Measurements from ENCODE around the gene PPP2R2B. TPM values are rescaled to one million over a fixed set of nuclear protein-coding genes. Genes with fewer than 3 reads are reported as not detected.

Gene PPP2R2B
- total and polyA plus RNA-seq, 7 experiments from 2014 or later, result 0.15 to 14.1 (median 0.58) TPM

GRCh38 chr5:146751054-146751453, 127.5 kb downstream of the PPP2R2B start:
- H3K27ac ChIP-seq (ENCODE audit: low read depth, low read length), result peak overlapping the region; percentile 49
- H3K27me3 Mint-ChIP-seq, result no peaks in the 10 kb centered on the region
- ATAC-seq (no peak), DNase-seq (no peak)
- H3K27ac Mint-ChIP-seq, result peak overlapping the region; percentile 50 to 97 (median 89)
- H3K4me1 Mint-ChIP-seq, result peaks cover 31 to 57% (median 42%) of the 10 kb centered on the region in 7 donors
- no peaks in the 10 kb centered on the region for H3K27me3 ChIP-seq (ENCODE audit: control insufficient read depth in 2 of 2, insufficient read depth in 2 of 2, low read length in 2 of 2)
- peaks cover 0 to 5% (median 0%) of the 10 kb centered on the region in 3 experiments for H3K36me3 ChIP-seq (ENCODE audit: control insufficient read depth in 2 of 3, insufficient read depth in 3 of 3, low read length in 3 of 3)
- ChIA-PET POLR2A (no interaction called here), CTCF (no interaction called here)
- peaks cover 0 to 3% (median 0%) of the 10 kb centered on the region in 3 experiments for H3K9me3 ChIP-seq (ENCODE audit: control insufficient read depth in 2 of 3, low read length in 3 of 3)
- peaks cover 0 to 21% (median 6%) of the 10 kb centered on the region in 11 donors for H3K9me3 Mint-ChIP-seq
- peaks cover 42 to 55% of the 10 kb centered on the region in 2 donors for H3K4me1 ChIP-seq (ENCODE audit: control insufficient read depth in 2 of 2, insufficient read depth in 2 of 2, low read length in 2 of 2)
- no peak overlapping the region for H3K4me3 ChIP-seq (ENCODE audit: low read length)
- peak overlapping the region in 4 of 10 donors; percentile 0 to 59 (median 10) for H3K4me3 Mint-ChIP-seq
- intact Hi-C loops (cut with micrococcal nuclease), result loop anchor here in 1 of 2 donors (5.0 kb wide), 1 partner anchor 126 kb away; the partner anchor contains the start of gene PPP2R2B
- H3K36me3 Mint-ChIP-seq, result peaks cover 0 to 17% (median 0%) of the 10 kb centered on the region in 5 donors

GRCh38 chr5:146748533-146748932, 130.0 kb downstream of the PPP2R2B start:
- DNase-seq (no peak), ATAC-seq (no peak)
- Mint-ChIP-seq H3K27ac (no peak overlapping the region), H3K4me3 (no peak overlapping the region), H3K27me3 (no peaks in the 10 kb centered on the region), H3K9me3 (peaks cover 0 to 21% (median 6%) of the 10 kb centered on the region in 11 donors), H3K36me3 (peaks cover 0 to 17% (median 0%) of the 10 kb centered on the region in 5 donors), H3K4me1 (peaks cover 28 to 37% (median 31%) of the 10 kb centered on the region in 7 donors)
- Histone ChIP-seq H3K4me3 (ENCODE audit: low read length) (no peak overlapping the region), H3K9me3 (ENCODE audit: control insufficient read depth in 2 of 3, low read length in 3 of 3) (peaks cover 0 to 3% (median 0%) of the 10 kb centered on the region in 3 experiments), H3K27me3 (ENCODE audit: control insufficient read depth in 2 of 2, insufficient read depth in 2 of 2, low read length in 2 of 2) (no peaks in the 10 kb centered on the region), H3K4me1 (ENCODE audit: control insufficient read depth in 2 of 2, insufficient read depth in 2 of 2, low read length in 2 of 2) (peaks cover 29 to 32% of the 10 kb centered on the region in 2 donors), H3K36me3 (ENCODE audit: control insufficient read depth in 2 of 3, insufficient read depth in 3 of 3, low read length in 3 of 3) (peaks cover 0 to 5% (median 0%) of the 10 kb centered on the region in 3 experiments), H3K27ac (ENCODE audit: low read depth, low read length) (no peak overlapping the region)
- CTCF ChIA-PET, result no interaction called here
- POLR2A ChIA-PET, result no interaction called here
- intact Hi-C loops (cut with micrococcal nuclease), result no loop called here

GRCh38 chr5:146745931-146746577, 132.5 kb downstream of the PPP2R2B start:
- DNase-seq, result no peak
- H3K27ac Mint-ChIP-seq, result no peak overlapping the region
- no peak for ATAC-seq
- H3K36me3 ChIP-seq (ENCODE audit: control insufficient read depth in 2 of 3, insufficient read depth in 3 of 3, low read length in 3 of 3), result peaks cover 0 to 5% (median 0%) of the 10 kb centered on the region in 3 experiments
- peaks cover 0 to 8% (median 0%) of the 10 kb centered on the region in 5 donors for H3K36me3 Mint-ChIP-seq
- POLR2A ChIA-PET, result interaction anchor here (0.7 kb wide), 1 partner anchor 31 kb away, joined by 6 read pairs; no protein-coding TSS in a partner anchor
- H3K27me3 ChIP-seq (ENCODE audit: control insufficient read depth in 2 of 2, insufficient read depth in 2 of 2, low read length in 2 of 2), result no peaks in the 10 kb centered on the region
- H3K27me3 Mint-ChIP-seq, result no peaks in the 10 kb centered on the region
- no peak overlapping the region for H3K4me3 Mint-ChIP-seq
- intact Hi-C loops (cut with micrococcal nuclease), result no loop called here
- H3K4me3 ChIP-seq (ENCODE audit: low read length), result no peak overlapping the region
- peaks cover 4 to 9% of the 10 kb centered on the region in 2 donors for H3K4me1 ChIP-seq (ENCODE audit: control insufficient read depth in 2 of 2, insufficient read depth in 2 of 2, low read length in 2 of 2)
- peaks cover 0 to 13% (median 3%) of the 10 kb centered on the region in 11 donors for H3K9me3 Mint-ChIP-seq
- CTCF ChIA-PET, result no interaction called here
- peaks cover 0 to 3% (median 0%) of the 10 kb centered on the region in 3 experiments for H3K9me3 ChIP-seq (ENCODE audit: control insufficient read depth in 2 of 3, low read length in 3 of 3)
- no peak overlapping the region for H3K27ac ChIP-seq (ENCODE audit: low read depth, low read length)
- H3K4me1 Mint-ChIP-seq, result peaks cover 4 to 12% (median 6%) of the 10 kb centered on the region in 7 donors

- intact Hi-C loops (cut with micrococcal nuclease), result no loop called here
- H3K27ac ChIP-seq (ENCODE audit: low read depth, low read length), result no peak overlapping the region
- H3K4me3 ChIP-seq (ENCODE audit: low read length), result no peak overlapping the region
- Mint-ChIP-seq H3K27me3 (peaks cover 0 to 4% (median 0%) of the 10 kb centered on the region in 5 donors), H3K27ac (no peak overlapping the region), H3K9me3 (peaks cover 0 to 9% (median 3%) of the 10 kb centered on the region in 11 donors), H3K36me3 (peaks cover 0 to 3% (median 0%) of the 10 kb centered on the region in 5 donors), H3K4me3 (no peak overlapping the region), H3K4me1 (peaks cover 0 to 3% (median 0%) of the 10 kb centered on the region in 7 donors)
- DNase-seq (no peak), ATAC-seq (no peak)
- no peaks in the 10 kb centered on the region for H3K4me1 ChIP-seq (ENCODE audit: control insufficient read depth in 2 of 2, insufficient read depth in 2 of 2, low read length in 2 of 2)
- ChIA-PET POLR2A (no interaction called here), CTCF (interaction anchor here (0.8 kb wide), 1 partner anchor 14 kb away, joined by 3 read pairs; no protein-coding TSS in a partner anchor)
- H3K36me3 ChIP-seq (ENCODE audit: control insufficient read depth in 2 of 3, insufficient read depth in 3 of 3, low read length in 3 of 3), result no peaks in the 10 kb centered on the region
- no peaks in the 10 kb centered on the region for H3K27me3 ChIP-seq (ENCODE audit: control insufficient read depth in 2 of 2, insufficient read depth in 2 of 2, low read length in 2 of 2)
- H3K9me3 ChIP-seq (ENCODE audit: control insufficient read depth in 2 of 3, low read length in 3 of 3), result peaks cover 0 to 3% (median 0%) of the 10 kb centered on the region in 3 experiments
Measured at GRCh38 chr5:146744068-146744745, 134.3 kb downstream of the PPP2R2B start.

DNA sequence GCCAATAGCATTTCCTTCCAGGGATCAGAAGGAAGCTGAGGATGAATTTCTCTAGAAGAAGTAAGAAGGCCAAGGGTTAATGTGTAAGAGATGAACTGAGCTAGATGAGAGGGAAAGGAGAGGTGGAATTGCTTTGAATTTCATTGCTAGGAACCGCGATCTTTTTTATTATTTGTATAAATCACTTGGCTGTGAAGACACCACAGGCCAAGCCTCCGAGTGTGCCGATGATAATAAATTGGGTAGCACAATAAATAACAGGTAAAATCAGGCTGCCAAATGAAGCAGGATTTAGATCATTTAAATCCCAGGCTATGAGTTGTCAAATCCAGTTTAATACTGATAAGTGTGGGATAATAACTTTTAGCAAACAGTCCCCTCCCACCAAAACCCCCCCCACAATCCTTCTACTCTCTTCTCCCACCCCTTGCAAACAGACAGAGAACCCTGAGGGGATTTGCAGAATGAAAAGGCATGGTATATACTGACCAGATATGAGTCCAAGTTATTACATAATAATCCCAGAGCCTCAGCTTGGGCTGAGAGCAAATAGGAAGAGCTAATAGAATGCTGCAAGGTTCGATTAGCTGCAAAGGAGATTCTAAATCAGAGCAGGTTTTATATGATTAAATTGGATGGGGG, 143.5 kb downstream of the PPP2R2B start:
- no peak overlapping the region for H3K4me3 Mint-ChIP-seq
- no peak overlapping the region for H3K27ac Mint-ChIP-seq
- H3K36me3 Mint-ChIP-seq, result peaks cover 0 to 6% (median 0%) of the 10 kb centered on the region in 5 donors
- no peak for DNase-seq
- peaks cover 0 to 4% (median 0%) of the 10 kb centered on the region in 7 donors for H3K4me1 Mint-ChIP-seq
- Histone ChIP-seq H3K9me3 (ENCODE audit: control insufficient read depth in 2 of 3, low read length in 3 of 3) (no peaks in the 10 kb centered on the region), H3K36me3 (ENCODE audit: control insufficient read depth in 2 of 3, insufficient read depth in 3 of 3, low read length in 3 of 3) (no peaks in the 10 kb centered on the region), H3K27ac (ENCODE audit: low read depth, low read length) (no peak overlapping the region), H3K4me1 (ENCODE audit: control insufficient read depth in 2 of 2, insufficient read depth in 2 of 2, low read length in 2 of 2) (no peaks in the 10 kb centered on the region), H3K27me3 (ENCODE audit: control insufficient read depth in 2 of 2, insufficient read depth in 2 of 2, low read length in 2 of 2) (no peaks in the 10 kb centered on the region), H3K4me3 (ENCODE audit: low read length) (no peak overlapping the region)
- ChIA-PET CTCF (no interaction called here), POLR2A (no interaction called here)
- peaks cover 0 to 13% (median 5%) of the 10 kb centered on the region in 11 donors for H3K9me3 Mint-ChIP-seq
- intact Hi-C loops (cut with micrococcal nuclease), result no loop called here
- peaks cover 0 to 2% (median 0%) of the 10 kb centered on the region in 5 donors for H3K27me3 Mint-ChIP-seq
- no peak for ATAC-seq

DNA sequence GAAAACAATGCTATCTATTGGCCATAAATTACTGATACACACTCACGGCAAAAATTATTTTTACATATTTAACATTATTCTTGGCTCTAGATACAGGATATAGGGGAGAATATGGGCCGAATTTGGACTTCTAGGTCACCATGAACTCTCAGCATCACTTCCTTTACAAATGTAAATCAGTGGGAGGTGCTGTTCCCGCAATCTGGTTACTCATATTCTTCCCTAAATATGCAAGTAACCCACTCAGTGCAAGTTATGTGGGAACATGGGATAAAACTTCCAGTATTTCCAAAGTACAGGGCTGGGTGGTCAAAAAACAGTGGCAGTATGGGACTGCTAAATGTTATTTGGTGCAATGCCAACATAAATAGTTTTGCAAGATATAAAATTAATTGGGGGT, 145.6 kb downstream of the PPP2R2B start:
- Histone ChIP-seq H3K4me3 (ENCODE audit: low read length) (no peak overlapping the region), H3K27ac (ENCODE audit: low read depth, low read length) (no peak overlapping the region), H3K4me1 (ENCODE audit: control insufficient read depth in 2 of 2, insufficient read depth in 2 of 2, low read length in 2 of 2) (no peaks in the 10 kb centered on the region), H3K36me3 (ENCODE audit: control insufficient read depth in 2 of 3, insufficient read depth in 3 of 3, low read length in 3 of 3) (no peaks in the 10 kb centered on the region), H3K9me3 (ENCODE audit: control insufficient read depth in 2 of 3, low read length in 3 of 3) (peaks cover 0 to 9% (median 0%) of the 10 kb centered on the region in 3 experiments), H3K27me3 (ENCODE audit: control insufficient read depth in 2 of 2, insufficient read depth in 2 of 2, low read length in 2 of 2) (no peaks in the 10 kb centered on the region)
- H3K4me3 Mint-ChIP-seq, result no peak overlapping the region
- no peaks in the 10 kb centered on the region for H3K27me3 Mint-ChIP-seq
- H3K36me3 Mint-ChIP-seq, result peaks cover 0 to 13% (median 7%) of the 10 kb centered on the region in 5 donors
- ChIA-PET CTCF (no interaction called here), POLR2A (no interaction called here)
- DNase-seq (no peak), ATAC-seq (no peak)
- intact Hi-C loops (cut with micrococcal nuclease), result no loop called here
- peaks cover 4 to 27% (median 16%) of the 10 kb centered on the region in 11 donors for H3K9me3 Mint-ChIP-seq
- peaks cover 0 to 2% (median 0%) of the 10 kb centered on the region in 7 donors for H3K4me1 Mint-ChIP-seq
- H3K27ac Mint-ChIP-seq, result no peak overlapping the region
